ENCODE results near the gene OR2V2. TPM values are rescaled to one million over a fixed set of nuclear protein-coding genes. Genes with fewer than 3 reads are reported as not detected.
A peak's percentile ranks its signal among the peaks of the same experiment; 100 is the strongest.

OR2V2 gene
- total and polyA plus RNA-seq, 2 donors (not counting 1 experiment from before 2014, with no cell fraction given), result not detected

DNA sequence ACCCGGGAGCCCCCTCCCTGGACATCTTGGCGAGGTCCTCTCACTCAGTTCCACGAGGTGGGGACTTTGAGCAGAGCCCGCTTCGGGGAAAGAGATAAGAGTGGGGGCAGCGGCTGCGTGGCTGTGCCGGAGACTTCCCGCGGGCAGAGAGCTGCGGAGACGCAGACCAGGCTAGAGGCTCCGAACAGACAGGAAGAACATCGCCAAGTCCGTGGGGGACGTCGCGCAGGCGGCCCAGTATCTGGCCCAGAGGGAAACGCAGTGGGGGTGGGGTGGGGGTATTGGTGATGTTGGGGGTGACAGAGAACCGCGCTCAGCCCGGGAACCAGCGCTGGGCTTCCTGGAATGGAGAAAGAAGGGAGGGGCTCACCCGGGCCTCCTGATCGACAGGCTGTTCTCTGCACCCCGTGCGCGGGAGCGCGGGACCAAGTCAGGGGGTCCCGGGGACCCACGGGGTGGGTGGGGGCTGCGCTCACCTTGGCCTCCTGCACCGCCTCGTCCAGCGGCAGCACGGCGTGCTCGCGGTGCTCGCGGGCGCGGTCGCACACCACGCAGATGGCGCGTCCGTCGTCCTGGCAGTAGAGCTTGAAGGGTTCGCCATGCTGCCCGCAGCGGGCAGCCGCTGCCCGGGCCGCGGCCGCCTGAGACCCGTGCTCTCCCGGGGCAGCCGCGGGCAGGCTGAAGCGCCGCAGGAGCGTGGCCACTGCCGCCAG is 56.9 kb downstream of the OR2V2 start:
- ATAC-seq (ENCODE audit: low read depth), result no peak
- CTCF ChIA-PET, result interaction anchor here (1.2 to 7.9 kb wide), 2 partner anchors 13 to 20 kb away, joined by 3 to 105 read pairs; no protein-coding TSS in a partner anchor

More for the DNA sequence above, 56.9 kb downstream of the OR2V2 start:
- Histone ChIP-seq H3K36me3 (replicated peaks in 1 of 2; ENCODE audit: control extremely low read depth in 1 of 2, control insufficient read depth in 1 of 2, extremely low read depth in 1 of 2, insufficient read depth in 2 of 2, low read length in 1 of 2) (no peaks in the 10 kb centered on the region), H4K20me1 (ENCODE audit: control insufficient read depth, insufficient read depth, low read length, poor library complexity, severe bottlenecking) (no peaks in the 10 kb centered on the region), H3K4me2 (replicated peaks; ENCODE audit: low read depth, low read length, poor library complexity, severe bottlenecking) (peak overlapping the region; percentile 94), H3K4me3 (ENCODE audit: control extremely low read depth in 1 of 5, extremely low read depth in 1 of 5, insufficient read depth in 1 of 5, low read depth in 2 of 5, low read length in 4 of 5) (peak overlapping the region in 4 of 5 experiments; percentile 28 to 71 (median 65)), H3K4me1 (ENCODE audit: control insufficient read depth in 2 of 2, insufficient read depth in 2 of 2, low read length in 2 of 2) (peaks cover 24 to 35% of the 10 kb centered on the region in 2 donors), H3K9me3 (ENCODE audit: control extremely low read depth in 1 of 3, control insufficient read depth in 2 of 3, insufficient read depth in 1 of 3, low read length in 2 of 3) (peaks cover 0 to 20% (median 2%) of the 10 kb centered on the region in 3 donors), H3K27me3 (replicated peaks in 1 of 4; ENCODE audit: control extremely low read depth in 1 of 4, control insufficient read depth in 3 of 4, insufficient read depth in 4 of 4, low read length in 3 of 4) (peaks cover 0 to 26% (median 12%) of the 10 kb centered on the region in 4 experiments), H2AFZ (ENCODE audit: insufficient read depth, low read depth, low read length, poor library complexity, severe bottlenecking) (peak overlapping the region; percentile 69), H3K79me2 (ENCODE audit: control insufficient read depth, insufficient read depth, low read length) (no peaks in the 10 kb centered on the region), H3K9ac (ENCODE audit: low read length) (peak overlapping the region; percentile 65), H3K27ac (ENCODE audit: low read length in 2 of 2) (no peak overlapping the region)
- DNase-seq, result peak; percentile 49
- peaks cover 14% of the 10 kb centered on the region for H3K27me3 Mint-ChIP-seq
- no peaks in the 10 kb centered on the region for H3K9me3 Mint-ChIP-seq (ENCODE audit: insufficient read depth)
- peak overlapping the region; percentile 98 for H3K4me3 Mint-ChIP-seq
- peak overlapping the region; percentile 79 for H3K27ac Mint-ChIP-seq
- POLR2A ChIA-PET, result interaction anchor here (0.8 to 1.6 kb wide), 6 partner anchors 13 to 19 kb away, joined by 3 to 7 read pairs (median 3); partner anchors contain the start of gene TRIM41
- H3K4me1 Mint-ChIP-seq, result peaks cover 48% of the 10 kb centered on the region
- WGBS (ENCODE audit: insufficient coverage), result 1% methylated on average over 65 of the region's 67 CpGs
- intact Hi-C loops (cut with micrococcal nuclease), result no loop called here
- TF ChIP-seq, protein P1, sequence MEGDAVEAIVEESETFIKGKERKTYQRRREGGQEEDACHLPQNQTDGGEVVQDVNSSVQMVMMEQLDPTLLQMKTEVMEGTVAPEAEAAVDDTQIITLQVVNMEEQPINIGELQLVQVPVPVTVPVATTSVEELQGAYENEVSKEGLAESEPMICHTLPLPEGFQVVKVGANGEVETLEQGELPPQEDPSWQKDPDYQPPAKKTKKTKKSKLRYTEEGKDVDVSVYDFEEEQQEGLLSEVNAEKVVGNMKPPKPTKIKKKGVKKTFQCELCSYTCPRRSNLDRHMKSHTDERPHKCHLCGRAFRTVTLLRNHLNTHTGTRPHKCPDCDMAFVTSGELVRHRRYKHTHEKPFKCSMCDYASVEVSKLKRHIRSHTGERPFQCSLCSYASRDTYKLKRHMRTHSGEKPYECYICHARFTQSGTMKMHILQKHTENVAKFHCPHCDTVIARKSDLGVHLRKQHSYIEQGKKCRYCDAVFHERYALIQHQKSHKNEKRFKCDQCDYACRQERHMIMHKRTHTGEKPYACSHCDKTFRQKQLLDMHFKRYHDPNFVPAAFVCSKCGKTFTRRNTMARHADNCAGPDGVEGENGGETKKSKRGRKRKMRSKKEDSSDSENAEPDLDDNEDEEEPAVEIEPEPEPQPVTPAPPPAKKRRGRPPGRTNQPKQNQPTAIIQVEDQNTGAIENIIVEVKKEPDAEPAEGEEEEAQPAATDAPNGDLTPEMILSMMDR (IDR thresholded peaks at IDR 0.05), result no peak
- no peak for TF ChIP-seq EZH2 (IDR thresholded peaks at IDR 0.05; ENCODE audit: borderline replicate concordance, insufficient read depth, low read depth, low read length, poor library complexity, severe bottlenecking)

Measured in B cell (primary cell).